HepG2 (cell line): ENCODE measurements around the gene DHX58. TPM values are rescaled to one million over a fixed set of nuclear protein-coding genes. Genes with fewer than 3 reads are reported as not detected.

Experiments used
- ATF7 ChIP-seq, 2 experiments: fragments of 450-650 bp in 1 of 2; sonication (generic) in 1 of 2; formaldehyde crosslinking in 1 of 2; IDR thresholded peaks; 2 replicates each; pipeline versions ENCODE4 v1.4.0 to v1.6.1; 2016 to 2020; ENCODE audit warnings: antibody characterized with exemption in 1 of 2, mild to moderate bottlenecking in 1 of 2, missing genetic modification reagents in 1 of 2
- MAFF ChIP-seq: IDR thresholded peaks from 2 replicates; pipeline ENCODE4 v1.6.1; 2011; ENCODE audit warnings: low read depth, low read length, improper control_type of control experiment
- MYNN ChIP-seq: sonication (generic); formaldehyde crosslinking; IDR thresholded peaks from 2 replicates; pipeline ENCODE4 v1.4.0; 2020; ENCODE audit warnings: mild to moderate bottlenecking, low read depth, missing genetic modification reagents
- NFIC ChIP-seq: IDR thresholded peaks from 2 replicates; pipeline ENCODE4 v1.6.1; 2012; ENCODE audit warnings: mild to moderate bottlenecking, low read length, inconsistent platforms
- SP4 ChIP-seq: sonication (generic); formaldehyde crosslinking; IDR thresholded peaks from 2 replicates; pipeline ENCODE4 v1.8.1; 2023; ENCODE audit warnings: mild to moderate bottlenecking, missing genetic modification reagents
- SYNCRIP ChIP-seq: fragments of 200-400 bp; formaldehyde crosslinking; IDR thresholded peaks from 2 replicates; pipeline ENCODE4 v1.6.1; 2018; ENCODE audit warnings: mild to moderate bottlenecking, low read depth, low read length; ENCODE audit not compliant: insufficient read depth
- ZNF234 ChIP-seq: sonication (generic); formaldehyde crosslinking; conservative IDR thresholded peaks from 2 replicates; pipeline ENCODE4 v1.5.1; 2020; ENCODE audit warnings: mild to moderate bottlenecking, missing genetic modification reagents
- ZNF749 ChIP-seq: sonication (generic); formaldehyde crosslinking; IDR thresholded peaks from 2 replicates; pipeline ENCODE4 v1.8.0; 2022; ENCODE audit warnings: mild to moderate bottlenecking, missing genetic modification reagents, moderate library complexity, borderline replicate concordance
- ZNF841 ChIP-seq: sonication (generic); formaldehyde crosslinking; IDR thresholded peaks from 2 replicates; pipeline ENCODE4 v1.8.1; 2023; ENCODE audit warnings: missing genetic modification reagents, borderline replicate concordance
- ZNF879 ChIP-seq: sonication (generic); formaldehyde crosslinking; IDR thresholded peaks from 2 replicates; pipeline ENCODE4 v1.8.1; 2023; ENCODE audit warnings: missing genetic modification reagents
- polyA plus RNA-seq, 8 experiments: library from polyadenylated mRNA; depleted of rRNA in 3 of 8; stranded (reverse) in 7 of 8; unstranded in 1 of 8; fragments of >200 nt; fragmentation: Illumina TruSeq in 4 of 8; extraction: Trizol in 4 of 8; gene quantifications; 2 replicates each; pipeline versions ENCODE4 v1.2.1 to v1.2.3, GENCODE V29; 2011 to 2016; ENCODE audit warnings: low read depth in 4 of 8, missing spikeins in 1 of 8, mixed read lengths in 1 of 8; ENCODE audit not compliant: insufficient read depth in 1 of 8
- total RNA-seq, 5 experiments: library from RNA; depleted of rRNA; stranded (reverse); fragments of >200 nt; fragmentation: Illumina TruSeq; extraction: Trizol; gene quantifications; 2 replicates each; pipeline ENCODE4 v1.2.3, GENCODE V29; 2016; ENCODE audit warnings: low read depth in 1 of 5
- TF ChIP-seq, protein P1 (sequence below): sonication (generic); formaldehyde crosslinking; IDR thresholded peaks from 2 replicates; pipeline ENCODE4 v1.4.0; 2020; ENCODE audit warnings: missing genetic modification reagents
- TF ChIP-seq, protein P2 (sequence below): sonication (generic); formaldehyde crosslinking; IDR thresholded peaks from 2 replicates; pipeline ENCODE4 v1.4.0; 2020; ENCODE audit warnings: missing genetic modification reagents
- TF ChIP-seq, protein P3 (sequence below): sonication (generic); formaldehyde crosslinking; IDR thresholded peaks from 2 replicates; pipeline ENCODE4 v1.5.0; 2020; ENCODE audit warnings: mild to moderate bottlenecking, missing genetic modification reagents
- TF ChIP-seq, protein P4 (sequence below): sonication (generic); formaldehyde crosslinking; IDR thresholded peaks from 2 replicates; pipeline ENCODE4 v1.8.1; 2023; ENCODE audit warnings: mild to moderate bottlenecking, missing genetic modification reagents
- TF ChIP-seq, protein P5 (sequence below): sonication (generic); formaldehyde crosslinking; IDR thresholded peaks from 2 replicates; pipeline ENCODE4 v1.5.0; 2020; ENCODE audit warnings: mild to moderate bottlenecking, missing genetic modification reagents

The DHX58 gene
- total and polyA plus RNA-seq, 2 of the 13 experiments (the other 11 are each of a cell fraction or from before 2014, with no cell fraction given): 6.7 to 7.8 TPM

DNA sequence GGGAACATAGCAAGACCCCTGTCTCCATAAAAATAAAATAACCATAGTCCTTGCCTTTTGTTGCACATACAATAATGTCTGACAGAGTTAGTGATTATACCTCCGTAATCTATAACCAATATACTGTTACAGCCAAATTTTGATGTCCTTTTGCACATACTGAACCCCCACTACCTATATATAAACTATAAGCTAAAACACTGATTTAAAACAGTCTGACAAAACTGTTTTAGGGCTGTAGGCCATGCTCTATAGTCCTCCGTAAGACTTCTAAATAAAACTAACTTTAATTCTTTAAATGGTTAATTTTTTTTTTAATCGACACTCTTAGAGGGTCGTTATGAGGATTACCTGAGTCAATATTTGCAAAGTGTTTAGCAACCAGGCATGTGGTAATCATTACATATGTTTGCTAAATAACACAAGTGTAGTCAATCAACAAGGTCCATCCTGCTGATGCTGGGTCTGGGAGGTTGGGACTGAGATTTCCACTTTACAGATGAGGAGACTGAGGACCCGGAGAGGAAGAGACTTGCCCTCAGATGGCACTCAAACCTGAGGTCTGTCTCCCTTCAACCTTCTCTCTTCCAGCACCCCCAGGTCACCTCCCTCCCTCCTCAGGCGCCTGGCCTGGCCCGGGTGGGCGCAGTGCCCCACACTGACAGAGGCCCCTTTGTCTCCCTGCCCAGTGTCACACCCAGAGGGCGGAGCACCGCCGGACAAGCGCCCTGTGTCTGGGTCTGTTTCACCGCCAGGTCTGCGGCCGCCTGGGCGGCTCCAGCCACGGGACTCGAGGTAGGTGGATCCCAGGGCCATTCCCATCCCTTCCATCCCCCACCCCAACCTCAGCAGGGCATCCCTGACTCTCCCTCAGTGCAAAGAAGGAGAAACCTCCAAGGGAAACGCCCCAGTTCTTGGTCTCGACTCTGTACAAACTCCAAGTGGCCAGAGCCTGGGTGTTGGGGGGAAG lies 24.5 kb downstream of the DHX58 start (continued):
- 0 out of 2 replicates have a peak, but pooled peaks have one; percentile 59 for TF ChIP-seq NFIC
- no peak for TF ChIP-seq SP4
- TF ChIP-seq, protein P1, sequence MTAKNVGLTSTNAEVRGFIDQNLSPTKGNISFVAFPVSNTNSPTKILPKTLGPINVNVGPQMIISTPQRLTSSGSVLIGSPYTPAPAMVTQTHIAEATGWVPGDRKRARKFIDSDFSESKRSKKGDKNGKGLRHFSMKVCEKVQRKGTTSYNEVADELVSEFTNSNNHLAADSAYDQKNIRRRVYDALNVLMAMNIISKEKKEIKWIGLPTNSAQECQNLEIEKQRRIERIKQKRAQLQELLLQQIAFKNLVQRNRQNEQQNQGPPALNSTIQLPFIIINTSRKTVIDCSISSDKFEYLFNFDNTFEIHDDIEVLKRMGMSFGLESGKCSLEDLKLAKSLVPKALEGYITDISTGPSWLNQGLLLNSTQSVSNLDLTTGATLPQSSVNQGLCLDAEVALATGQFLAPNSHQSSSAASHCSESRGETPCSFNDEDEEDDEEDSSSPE (CRISPR knock-in tag): no peak
- no peak for TF ChIP-seq ZNF879 (CRISPR knock-in tag)
- TF ChIP-seq, protein P2, sequence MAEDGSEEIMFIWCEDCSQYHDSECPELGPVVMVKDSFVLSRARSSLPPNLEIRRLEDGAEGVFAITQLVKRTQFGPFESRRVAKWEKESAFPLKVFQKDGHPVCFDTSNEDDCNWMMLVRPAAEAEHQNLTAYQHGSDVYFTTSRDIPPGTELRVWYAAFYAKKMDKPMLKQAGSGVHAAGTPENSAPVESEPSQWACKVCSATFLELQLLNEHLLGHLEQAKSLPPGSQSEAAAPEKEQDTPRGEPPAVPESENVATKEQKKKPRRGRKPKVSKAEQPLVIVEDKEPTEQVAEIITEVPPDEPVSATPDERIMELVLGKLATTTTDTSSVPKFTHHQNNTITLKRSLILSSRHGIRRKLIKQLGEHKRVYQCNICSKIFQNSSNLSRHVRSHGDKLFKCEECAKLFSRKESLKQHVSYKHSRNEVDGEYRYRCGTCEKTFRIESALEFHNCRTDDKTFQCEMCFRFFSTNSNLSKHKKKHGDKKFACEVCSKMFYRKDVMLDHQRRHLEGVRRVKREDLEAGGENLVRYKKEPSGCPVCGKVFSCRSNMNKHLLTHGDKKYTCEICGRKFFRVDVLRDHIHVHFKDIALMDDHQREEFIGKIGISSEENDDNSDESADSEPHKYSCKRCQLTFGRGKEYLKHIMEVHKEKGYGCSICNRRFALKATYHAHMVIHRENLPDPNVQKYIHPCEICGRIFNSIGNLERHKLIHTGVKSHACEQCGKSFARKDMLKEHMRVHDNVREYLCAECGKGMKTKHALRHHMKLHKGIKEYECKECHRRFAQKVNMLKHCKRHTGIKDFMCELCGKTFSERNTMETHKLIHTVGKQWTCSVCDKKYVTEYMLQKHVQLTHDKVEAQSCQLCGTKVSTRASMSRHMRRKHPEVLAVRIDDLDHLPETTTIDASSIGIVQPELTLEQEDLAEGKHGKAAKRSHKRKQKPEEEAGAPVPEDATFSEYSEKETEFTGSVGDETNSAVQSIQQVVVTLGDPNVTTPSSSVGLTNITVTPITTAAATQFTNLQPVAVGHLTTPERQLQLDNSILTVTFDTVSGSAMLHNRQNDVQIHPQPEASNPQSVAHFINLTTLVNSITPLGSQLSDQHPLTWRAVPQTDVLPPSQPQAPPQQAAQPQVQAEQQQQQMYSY (CRISPR knock-in tag): no peak
- TF ChIP-seq, protein P3, sequence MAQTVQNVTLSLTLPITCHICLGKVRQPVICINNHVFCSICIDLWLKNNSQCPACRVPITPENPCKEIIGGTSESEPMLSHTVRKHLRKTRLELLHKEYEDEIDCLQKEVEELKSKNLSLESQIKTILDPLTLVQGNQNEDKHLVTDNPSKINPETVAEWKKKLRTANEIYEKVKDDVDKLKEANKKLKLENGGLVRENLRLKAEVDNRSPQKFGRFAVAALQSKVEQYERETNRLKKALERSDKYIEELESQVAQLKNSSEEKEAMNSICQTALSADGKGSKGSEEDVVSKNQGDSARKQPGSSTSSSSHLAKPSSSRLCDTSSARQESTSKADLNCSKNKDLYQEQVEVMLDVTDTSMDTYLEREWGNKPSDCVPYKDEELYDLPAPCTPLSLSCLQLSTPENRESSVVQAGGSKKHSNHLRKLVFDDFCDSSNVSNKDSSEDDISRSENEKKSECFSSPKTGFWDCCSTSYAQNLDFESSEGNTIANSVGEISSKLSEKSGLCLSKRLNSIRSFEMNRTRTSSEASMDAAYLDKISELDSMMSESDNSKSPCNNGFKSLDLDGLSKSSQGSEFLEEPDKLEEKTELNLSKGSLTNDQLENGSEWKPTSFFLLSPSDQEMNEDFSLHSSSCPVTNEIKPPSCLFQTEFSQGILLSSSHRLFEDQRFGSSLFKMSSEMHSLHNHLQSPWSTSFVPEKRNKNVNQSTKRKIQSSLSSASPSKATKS: no peak
- TF ChIP-seq, protein P4, sequence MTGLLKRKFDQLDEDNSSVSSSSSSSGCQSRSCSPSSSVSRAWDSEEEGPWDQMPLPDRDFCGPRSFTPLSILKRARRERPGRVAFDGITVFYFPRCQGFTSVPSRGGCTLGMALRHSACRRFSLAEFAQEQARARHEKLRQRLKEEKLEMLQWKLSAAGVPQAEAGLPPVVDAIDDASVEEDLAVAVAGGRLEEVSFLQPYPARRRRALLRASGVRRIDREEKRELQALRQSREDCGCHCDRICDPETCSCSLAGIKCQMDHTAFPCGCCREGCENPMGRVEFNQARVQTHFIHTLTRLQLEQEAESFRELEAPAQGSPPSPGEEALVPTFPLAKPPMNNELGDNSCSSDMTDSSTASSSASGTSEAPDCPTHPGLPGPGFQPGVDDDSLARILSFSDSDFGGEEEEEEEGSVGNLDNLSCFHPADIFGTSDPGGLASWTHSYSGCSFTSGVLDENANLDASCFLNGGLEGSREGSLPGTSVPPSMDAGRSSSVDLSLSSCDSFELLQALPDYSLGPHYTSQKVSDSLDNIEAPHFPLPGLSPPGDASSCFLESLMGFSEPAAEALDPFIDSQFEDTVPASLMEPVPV: no peak
- TF ChIP-seq SYNCRIP: no peak
- no peak for TF ChIP-seq ZNF841 (CRISPR knock-in tag)
- 0 out of 2 replicates have a peak, but pooled peaks have one; percentile 26 for TF ChIP-seq ATF7 (IDR thresholded peaks at IDR 0.05)
- TF ChIP-seq ATF7 (CRISPR knock-in tag; IDR thresholded peaks at IDR 0.05): no peak
- no peak for TF ChIP-seq MYNN (CRISPR knock-in tag)
- TF ChIP-seq ZNF749 (CRISPR knock-in tag): no peak
- TF ChIP-seq, protein P5, sequence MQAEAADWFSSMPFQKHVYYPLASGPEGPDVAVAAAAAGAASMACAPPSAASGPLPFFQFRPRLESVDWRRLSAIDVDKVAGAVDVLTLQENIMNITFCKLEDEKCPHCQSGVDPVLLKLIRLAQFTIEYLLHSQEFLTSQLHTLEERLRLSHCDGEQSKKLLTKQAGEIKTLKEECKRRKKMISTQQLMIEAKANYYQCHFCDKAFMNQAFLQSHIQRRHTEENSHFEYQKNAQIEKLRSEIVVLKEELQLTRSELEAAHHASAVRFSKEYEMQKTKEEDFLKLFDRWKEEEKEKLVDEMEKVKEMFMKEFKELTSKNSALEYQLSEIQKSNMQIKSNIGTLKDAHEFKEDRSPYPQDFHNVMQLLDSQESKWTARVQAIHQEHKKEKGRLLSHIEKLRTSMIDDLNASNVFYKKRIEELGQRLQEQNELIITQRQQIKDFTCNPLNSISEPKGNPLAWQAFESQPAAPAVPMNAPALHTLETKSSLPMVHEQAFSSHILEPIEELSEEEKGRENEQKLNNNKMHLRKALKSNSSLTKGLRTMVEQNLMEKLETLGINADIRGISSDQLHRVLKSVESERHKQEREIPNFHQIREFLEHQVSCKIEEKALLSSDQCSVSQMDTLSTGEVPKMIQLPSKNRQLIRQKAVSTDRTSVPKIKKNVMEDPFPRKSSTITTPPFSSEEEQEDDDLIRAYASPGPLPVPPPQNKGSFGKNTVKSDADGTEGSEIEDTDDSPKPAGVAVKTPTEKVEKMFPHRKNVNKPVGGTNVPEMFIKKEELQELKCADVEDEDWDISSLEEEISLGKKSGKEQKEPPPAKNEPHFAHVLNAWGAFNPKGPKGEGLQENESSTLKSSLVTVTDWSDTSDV (CRISPR knock-in tag): no peak
- TF ChIP-seq ZNF234 (CRISPR knock-in tag): no peak
- no peak for TF ChIP-seq MAFF
